SK-N-SH (cell line): ENCODE data around the gene MAPK14. TPM values are rescaled to one million over a fixed set of nuclear protein-coding genes. Genes with fewer than 3 reads are reported as not detected.

Experiments used
- CTCF ChIA-PET: fragments of 300-600, 350-600 bp; formaldehyde crosslinking; extraction: SDS; loops from one replicate; lab custom pipeline; 2021; lab: Yijun Ruan, JAX
- POLR2A ChIA-PET: fragments of 350-600 bp; sonication (Branson Sonifier 250); formaldehyde crosslinking; extraction: SDS; loops from one replicate; lab custom pipeline; 2020; ENCODE audit warnings: antibody characterized with exemption, inconsistent platforms; lab: Yijun Ruan, JAX
- DNase-seq: peaks from one replicate; pipeline ENCODE4 v3.0.0; 2012
- H2AFZ ChIP-seq: fragments of 200-600 bp; sonication (generic); 2 replicates; pipeline ENCODE4 v1.8.1; 2016; ENCODE audit warnings: antibody characterized with exemption, mild to moderate bottlenecking, low read depth
- H3F3A ChIP-seq: fragments of 200-600 bp; sonication (generic); replicated peaks from 2 replicates; pipeline ENCODE3; 2016; ENCODE audit warnings: antibody characterized with exemption, mild to moderate bottlenecking; ENCODE audit not compliant: insufficient read depth
- H3K27ac ChIP-seq, 2 experiments: fragments of 200-500 bp in 1 of 2; fragments of 200-600 bp in 1 of 2; sonication (Bioruptor generic) in 1 of 2; sonication (generic), shearing (Covaris generic) in 1 of 2; 2 replicates each; pipeline versions ENCODE4 v1.5.1 to v1.6.1; 2014 to 2016; ENCODE audit warnings: low read depth in 2 of 2, inconsistent platforms in 1 of 2, low read length in 1 of 2, mild to moderate bottlenecking in 1 of 2, mixed read lengths in 1 of 2
- H3K27me3 ChIP-seq: fragments of 200-600 bp; sonication (generic), shearing (Covaris generic); 2 replicates; pipeline ENCODE4 v1.6.1; 2016; ENCODE audit warnings: mixed run types; ENCODE audit not compliant: insufficient read depth
- H3K36me3 ChIP-seq, 2 experiments: fragments of 200-500 bp in 1 of 2; fragments of 200-600 bp in 1 of 2; sonication (Bioruptor generic) in 1 of 2; sonication (generic) in 1 of 2; replicated peaks in 1 of 2; 2 replicates each; pipeline versions ENCODE3 to v1.5.1; 2014 to 2016; ENCODE audit warnings: low read length in 1 of 2, mild to moderate bottlenecking in 1 of 2; ENCODE audit not compliant: insufficient read depth in 2 of 2, control insufficient read depth in 1 of 2
- H3K4me1 ChIP-seq, 2 experiments: fragments of 200-500 bp in 1 of 2; fragments of 200-600 bp in 1 of 2; sonication (Bioruptor generic) in 1 of 2; sonication (generic), shearing (Covaris generic) in 1 of 2; 2 replicates each; pipeline versions ENCODE4 v1.5.1 to v1.6.1; 2014 to 2016; ENCODE audit warnings: low read depth in 1 of 2, low read length in 1 of 2, mixed run types in 1 of 2; ENCODE audit not compliant: insufficient read depth in 2 of 2, control insufficient read depth in 1 of 2
- H3K4me2 ChIP-seq: fragments of 200-600 bp; sonication (generic), shearing (Covaris generic); 2 replicates; pipeline ENCODE4 v1.6.1; 2017; ENCODE audit warnings: mixed run types
- H3K4me3 ChIP-seq, 2 experiments: fragments of 200-500 bp in 1 of 2; fragments of 200-600 bp in 1 of 2; sonication (Bioruptor generic) in 1 of 2; sonication (generic), shearing (Covaris generic) in 1 of 2; 2 replicates each; pipeline versions ENCODE4 v1.5.1 to v1.8.1; 2014 to 2016; ENCODE audit warnings: low read depth in 2 of 2, inconsistent platforms in 1 of 2, low read length in 1 of 2, mild to moderate bottlenecking in 1 of 2, mixed read lengths in 1 of 2, moderate library complexity in 1 of 2
- H3K79me2 ChIP-seq: fragments of 200-600 bp; sonication (generic); 2 replicates; pipeline ENCODE4 v1.8.1; 2017; ENCODE audit warnings: mild to moderate bottlenecking; ENCODE audit not compliant: insufficient read depth
- H3K9ac ChIP-seq: fragments of 200-600 bp; sonication (generic); 2 replicates; pipeline ENCODE4 v1.6.1; 2017; ENCODE audit warnings: mixed run types
- H3K9me2 ChIP-seq: fragments of 200-600 bp; sonication (generic); 2 replicates; pipeline ENCODE4 v1.6.1; 2017; ENCODE audit warnings: mixed run types
- H3K9me3 ChIP-seq: fragments of 200-600 bp; sonication (generic); 2 replicates; pipeline ENCODE4 v1.6.1; 2017; ENCODE audit warnings: mixed run types, mild to moderate bottlenecking, moderate library complexity
- H4K20me1 ChIP-seq: fragments of 200-600 bp; sonication (generic); 2 replicates; pipeline ENCODE4 v1.6.1; 2017; ENCODE audit warnings: mild to moderate bottlenecking, mixed run types; ENCODE audit not compliant: insufficient read depth
- FOSL2 ChIP-seq: IDR thresholded peaks from 2 replicates; pipeline ENCODE4 v1.4.0; 2012; ENCODE audit warnings: low read depth, mild to moderate bottlenecking, moderate library complexity, borderline replicate concordance
- MAX ChIP-seq: IDR thresholded peaks from 2 replicates; pipeline ENCODE4 v1.4.0; 2012; ENCODE audit warnings: low read depth
- REST ChIP-seq: IDR thresholded peaks from 2 replicates; pipeline ENCODE4 v1.6.1; 2012; ENCODE audit warnings: mild to moderate bottlenecking, low read depth, low read length, moderate library complexity
- TAF1 ChIP-seq: IDR thresholded peaks from 2 replicates; pipeline ENCODE4 v1.6.1; 2012; ENCODE audit warnings: low read depth, mild to moderate bottlenecking, low read length, moderate library complexity, borderline replicate concordance
- USF1 ChIP-seq: IDR thresholded peaks from 2 replicates; pipeline ENCODE4 v1.4.0; 2012; ENCODE audit warnings: low read depth, borderline replicate concordance
- USF2 ChIP-seq: fragments of 150-350 bp; IDR thresholded peaks from 2 replicates; pipeline ENCODE4 v1.6.1; 2017; ENCODE audit warnings: antibody characterized with exemption, low read length, low read depth, borderline replicate concordance
- ZBTB33 ChIP-seq: IDR thresholded peaks from 2 replicates; pipeline ENCODE4 v1.4.0; 2012; ENCODE audit warnings: low read depth, borderline replicate concordance
- polyA plus RNA-seq, 3 experiments: library from polyadenylated mRNA; depleted of rRNA; stranded (reverse); fragments of >200 nt; gene quantifications; 2 replicates each; pipeline ENCODE4 v1.2.3, GENCODE V29; 2012

MAPK14 gene
- polyA plus RNA-seq, 1 of the 3 experiments (the other 2 are of a cell fraction), result 19.8 TPM

- no peak for DNase-seq
- peaks cover 77% of the 10 kb centered on the region for H4K20me1 ChIP-seq
- H3K9ac ChIP-seq, result no peak overlapping the region
- no peaks in the 10 kb centered on the region for H3K27me3 ChIP-seq
- TF ChIP-seq REST (no peak), USF1 (no peak), MAX (no peak), FOSL2 (no peak), TAF1 (no peak), USF2 (no peak), ZBTB33 (no peak)
- no peak overlapping the region for H3K4me3 ChIP-seq
- H3K9me2 ChIP-seq, result no peaks in the 10 kb centered on the region
- peaks cover 100% of the 10 kb centered on the region for H3K79me2 ChIP-seq
- peaks cover 7% of the 10 kb centered on the region for H3F3A ChIP-seq
- no peaks in the 10 kb centered on the region for H3K36me3 ChIP-seq
- H2AFZ ChIP-seq, result no peak overlapping the region
- ChIA-PET POLR2A (no interaction called here), CTCF (interaction anchor here (0.7 kb wide), 1 partner anchor 11 kb away, joined by 3 read pairs; no protein-coding TSS in a partner anchor)
- no peak overlapping the region for H3K4me2 ChIP-seq
- H3K27ac ChIP-seq, result no peak overlapping the region
- peaks cover 0 to 4% of the 10 kb centered on the region in 2 experiments; a peak in 1 of 4 replicates for H3K4me1 ChIP-seq
- no peaks in the 10 kb centered on the region for H3K9me3 ChIP-seq
Measured at GRCh38 chr6:36040958-36041357, 13.3 kb downstream of the MAPK14 start.
